GM23248 (cell line): ENCODE data around the gene LAPTM4A. TPM values are rescaled to one million over a fixed set of nuclear protein-coding genes. Genes with fewer than 3 reads are reported as not detected.

Source experiments
- DNase-seq: peaks from one replicate; pipeline ENCODE4 v3.0.0-alpha.2; 2015
- H2AFZ ChIP-seq: fragments of 200-600 bp; sonication (generic); 2 replicates; pipeline ENCODE4 v1.6.1; 2016; ENCODE audit warnings: antibody characterized with exemption
- H3F3A ChIP-seq: fragments of 200-600 bp; sonication (generic); 2 replicates; pipeline ENCODE4 v1.6.1; 2016; ENCODE audit warnings: mild to moderate bottlenecking, antibody characterized with exemption, mixed run types; ENCODE audit not compliant: insufficient read depth
- H3K27ac ChIP-seq: fragments of 200-600 bp; sonication (generic); 2 replicates; pipeline ENCODE4 v1.5.1; 2016; ENCODE audit warnings: mild to moderate bottlenecking
- H3K27me3 ChIP-seq: fragments of 200-600 bp; sonication (generic); replicated peaks from 2 replicates; pipeline ENCODE4 v1.6.1; 2016; ENCODE audit warnings: mild to moderate bottlenecking; ENCODE audit not compliant: insufficient read depth
- H3K36me3 ChIP-seq: fragments of 200-600 bp; sonication (generic); 2 replicates; pipeline ENCODE4 v1.6.1; 2016; ENCODE audit warnings: low read depth, mild to moderate bottlenecking
- H3K4me1 ChIP-seq: fragments of 200-600 bp; sonication (generic); 2 replicates; pipeline ENCODE4 v1.6.1; 2016; ENCODE audit warnings: mild to moderate bottlenecking; ENCODE audit not compliant: insufficient read depth
- H3K4me2 ChIP-seq: fragments of 200-600 bp; sonication (generic); one replicate; pipeline ENCODE4 v1.6.1; 2016; ENCODE audit warnings: mild to moderate bottlenecking; ENCODE audit not compliant: unreplicated experiment
- H3K4me3 ChIP-seq: fragments of 200-600 bp; sonication (generic); 2 replicates; pipeline ENCODE4 v1.5.1; 2016; ENCODE audit warnings: mild to moderate bottlenecking
- H3K79me2 ChIP-seq: fragments of 200-600 bp; sonication (generic); 2 replicates; pipeline ENCODE4 v1.6.1; 2016; ENCODE audit warnings: mild to moderate bottlenecking; ENCODE audit not compliant: insufficient read depth
- H3K9ac ChIP-seq: fragments of 200-600 bp; sonication (generic); 2 replicates; pipeline ENCODE4 v1.6.1; 2016; ENCODE audit warnings: mild to moderate bottlenecking
- H3K9me2 ChIP-seq: fragments of 200-600 bp; sonication (generic); 2 replicates; pipeline ENCODE4 v1.6.1; 2016; ENCODE audit warnings: mixed run types, mild to moderate bottlenecking, moderate library complexity; ENCODE audit not compliant: insufficient read depth
- H3K9me3 ChIP-seq: fragments of 200-600 bp; sonication (generic); one replicate; pipeline ENCODE4 v1.6.1; 2017; ENCODE audit warnings: low read depth
- H4K20me1 ChIP-seq: fragments of 200-600 bp; sonication (generic); 2 replicates; pipeline ENCODE4 v1.6.0; 2016; ENCODE audit not compliant: insufficient read depth
- EZH2 ChIP-seq: fragments of 200-600 bp; sonication (generic); IDR thresholded peaks from 2 replicates; pipeline ENCODE4 v1.6.1; 2018; ENCODE audit warnings: antibody characterized with exemption, mild to moderate bottlenecking; ENCODE audit not compliant: insufficient read depth, poor library complexity, severe bottlenecking
- EZH2phosphoT487 ChIP-seq: fragments of 200-600 bp; sonication (generic); IDR thresholded peaks from 2 replicates; pipeline ENCODE4 v1.6.1; 2018; ENCODE audit warnings: antibody characterized with exemption, moderate library complexity, mild to moderate bottlenecking, low read depth; ENCODE audit not compliant: insufficient read depth
- WGBS, 2 experiments: methylation state at CpG; one replicate each; pipeline ENCODE4 v1.1.6; 2015 to 2017; ENCODE audit warnings: low lambda C conversion rate in 2 of 2, low coverage in 1 of 2; ENCODE audit errors: missing lambda C conversion rate in 2 of 2; 5-methylcytosine and 5-hydroxymethylcytosine counted together
- in situ Hi-C: fragments of 300-500 bp; cut with MboI; formaldehyde crosslinking; loops from 2 replicates; pipeline ENCODE4 v1.15.0; 2020
- polyA plus RNA-seq: library from polyadenylated mRNA; unstranded; fragments of >200 nt; fragmentation: Nextera tagmentation; extraction: Ambion mirVana; gene quantifications from 2 replicates; pipeline ENCODE4 v1.2.1, GENCODE V29; 2016
- total RNA-seq: library from RNA; depleted of rRNA; stranded (reverse); fragments of >200 nt; shearing (Covaris generic); gene quantifications from 2 replicates; pipeline ENCODE4 v1.2.3, GENCODE V29; 2014

LAPTM4A gene
- total and polyA plus RNA-seq, 2 experiments from 2014 or later = 363 to 752 TPM

DNA sequence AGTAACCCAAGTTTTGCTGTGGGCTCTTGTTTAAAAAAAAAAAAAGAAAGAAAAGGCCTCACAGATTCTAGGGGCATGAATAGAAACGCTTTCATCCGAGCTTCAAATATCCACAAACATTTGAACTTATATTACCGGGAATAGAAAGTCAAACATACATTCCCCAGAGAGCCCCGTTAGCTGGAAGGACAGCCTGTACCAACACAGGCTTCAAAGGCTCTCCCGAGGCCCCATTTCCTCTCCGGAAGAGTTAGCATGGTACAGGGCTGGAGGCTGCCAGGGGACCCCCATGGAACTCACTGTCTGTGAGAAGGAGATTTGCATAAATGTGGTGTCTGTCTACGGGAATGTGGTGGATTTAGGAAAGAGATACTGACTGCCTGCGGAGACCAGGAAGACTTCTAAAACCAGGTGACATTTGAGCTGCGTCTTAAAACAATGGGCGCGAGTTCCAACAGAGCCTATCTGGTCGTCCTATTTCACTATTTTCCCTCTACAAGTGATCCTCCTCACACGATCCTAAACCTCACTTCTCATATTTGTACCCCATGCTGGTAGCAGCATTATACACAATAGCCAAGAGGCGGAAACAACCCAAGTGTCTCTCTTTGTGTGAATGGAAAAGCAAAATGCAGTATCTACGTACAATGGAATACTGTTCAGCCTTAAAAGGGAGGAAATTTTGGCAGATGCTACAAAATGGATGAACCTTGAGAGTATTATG lies 38.1 kb downstream of the LAPTM4A start:
- Histone ChIP-seq H3F3A (no peaks in the 10 kb centered on the region), H3K9me2 (no peaks in the 10 kb centered on the region), H3K79me2 (no peaks in the 10 kb centered on the region), H3K36me3 (no peaks in the 10 kb centered on the region), H3K27me3 (peaks cover 5% of the 10 kb centered on the region; the same call in 1 of the 2 replicates), H3K27ac (no peak overlapping the region), H4K20me1 (no peaks in the 10 kb centered on the region), H3K4me2 (peak overlapping the region; percentile 86), H3K4me3 (peak overlapping the region; percentile 70), H2AFZ (peak overlapping the region; percentile 95), H3K9ac (peak overlapping the region; percentile 71), H3K9me3 (no peaks in the 10 kb centered on the region), H3K4me1 (no peaks in the 10 kb centered on the region)
- no peak for DNase-seq
- in situ Hi-C loops = loop anchor here (5.0 kb wide), 1 partner anchor 79 kb away; no protein-coding TSS in a partner anchor
- 73 to 75% methylated on average over 15 of the region's 15 CpGs for WGBS, 2 experiments
- no peak for TF ChIP-seq EZH2phosphoT487
- no peak for TF ChIP-seq EZH2

DNA sequence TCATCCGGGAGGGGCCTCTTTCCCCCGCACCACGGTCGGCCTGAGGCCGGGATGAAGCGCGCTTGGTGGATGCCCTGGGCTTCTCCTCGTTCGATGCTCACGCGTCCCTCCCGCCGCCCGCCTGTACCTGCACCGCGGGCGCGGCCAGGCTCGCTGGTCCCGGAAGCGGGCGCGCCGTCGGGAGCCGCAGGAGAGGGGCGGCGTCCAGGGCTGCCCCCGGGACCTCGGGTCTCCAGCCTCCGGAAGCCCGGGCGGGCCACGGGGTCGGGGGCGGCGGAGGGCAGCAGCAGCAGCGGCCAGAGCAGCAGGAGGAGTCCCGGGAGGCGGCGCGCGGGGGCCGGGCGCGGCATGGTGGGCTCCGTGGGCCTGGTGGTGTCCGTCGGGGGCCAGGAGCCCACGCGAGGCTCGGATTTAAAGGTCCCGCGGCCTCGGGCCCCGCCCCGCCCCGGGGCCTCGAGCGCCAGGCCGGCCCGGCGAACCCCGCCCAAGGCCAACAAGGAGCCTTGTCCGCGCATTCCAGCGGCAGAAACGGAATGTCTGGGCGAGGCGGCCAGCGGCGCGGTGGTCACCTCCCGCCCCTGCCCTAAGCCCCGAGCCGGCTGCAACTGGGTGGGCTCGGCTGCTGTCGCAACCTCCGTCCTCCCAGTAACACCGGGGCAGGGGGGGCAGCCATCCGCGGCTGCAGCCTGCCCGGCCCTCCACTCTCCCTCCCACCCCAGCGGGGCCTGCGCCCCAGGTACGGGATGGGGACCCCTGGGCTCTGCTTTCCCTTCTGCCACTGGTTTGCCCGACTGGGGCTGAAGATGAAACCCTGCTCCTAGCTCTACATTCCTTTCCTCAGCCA lies 38.9 kb downstream of the LAPTM4A start, which contains the start of gene MATN3:
MATN3 (minus strand) TSS at position 387 of the 844 bp plus-strand sequence; CDS start at position 350, 37 bp downstream.
- Histone ChIP-seq H3K9me2 (no peaks in the 10 kb centered on the region), H3K79me2 (no peaks in the 10 kb centered on the region), H3K36me3 (no peaks in the 10 kb centered on the region), H3K27me3 (peaks cover 5% of the 10 kb centered on the region; the same call in 1 of the 2 replicates), H3K27ac (no peak within 1 kb of the TSS), H2AFZ (peak within 1 kb of the TSS; percentile 95), H3K4me3 (peak within 1 kb of the TSS; percentile 70), H3K9me3 (no peaks in the 10 kb centered on the region), H3K4me2 (peak within 1 kb of the TSS; percentile 86), H3F3A (no peaks in the 10 kb centered on the region), H3K9ac (peak within 1 kb of the TSS; percentile 71), H3K4me1 (no peaks in the 10 kb centered on the region), H4K20me1 (no peaks in the 10 kb centered on the region)
- in situ Hi-C loops = loop anchor here (5.0 kb wide), 1 partner anchor 80 kb away; no protein-coding TSS in a partner anchor
- 1 to 4% methylated on average over 47 to 76 of the region's 87 CpGs for WGBS, 2 experiments
- peak; percentile 65 for DNase-seq
- TF ChIP-seq EZH2 = no peak

DNA sequence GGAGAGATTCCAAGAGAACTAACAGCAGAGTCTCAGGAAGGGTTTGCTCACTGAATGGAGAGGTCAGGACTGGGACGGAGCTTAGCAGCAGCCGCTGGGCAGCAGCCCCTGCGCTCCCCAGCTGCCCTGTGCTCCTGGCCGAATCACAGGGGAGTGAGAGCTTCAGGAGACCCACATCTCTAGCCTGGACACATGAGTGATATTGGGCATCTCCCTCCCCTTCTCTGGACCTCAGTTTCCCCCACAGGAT lies 39.5 kb downstream of the LAPTM4A start:
- Histone ChIP-seq H3K9ac (no peak overlapping the region; the same call in 1 of the 2 replicates), H3K9me3 (no peaks in the 10 kb centered on the region), H3K79me2 (no peaks in the 10 kb centered on the region), H3K27ac (no peak overlapping the region), H3K9me2 (no peaks in the 10 kb centered on the region), H3K4me2 (peak overlapping the region; percentile 86), H3K27me3 (peaks cover 5% of the 10 kb centered on the region; the same call in 1 of the 2 replicates), H3K4me1 (no peaks in the 10 kb centered on the region), H3K36me3 (no peaks in the 10 kb centered on the region), H2AFZ (peak overlapping the region; percentile 95), H3F3A (no peaks in the 10 kb centered on the region), H3K4me3 (peak overlapping the region; percentile 70), H4K20me1 (no peaks in the 10 kb centered on the region)
- no peak for DNase-seq
- in situ Hi-C loops = loop anchor here (5.0 kb wide), 1 partner anchor 80 kb away; no protein-coding TSS in a partner anchor
- TF ChIP-seq EZH2 (peak; percentile 43), EZH2phosphoT487 (no peak)
- 38 to 46% methylated on average over 4 of the region's 4 CpGs for WGBS, 2 experiments

DNA sequence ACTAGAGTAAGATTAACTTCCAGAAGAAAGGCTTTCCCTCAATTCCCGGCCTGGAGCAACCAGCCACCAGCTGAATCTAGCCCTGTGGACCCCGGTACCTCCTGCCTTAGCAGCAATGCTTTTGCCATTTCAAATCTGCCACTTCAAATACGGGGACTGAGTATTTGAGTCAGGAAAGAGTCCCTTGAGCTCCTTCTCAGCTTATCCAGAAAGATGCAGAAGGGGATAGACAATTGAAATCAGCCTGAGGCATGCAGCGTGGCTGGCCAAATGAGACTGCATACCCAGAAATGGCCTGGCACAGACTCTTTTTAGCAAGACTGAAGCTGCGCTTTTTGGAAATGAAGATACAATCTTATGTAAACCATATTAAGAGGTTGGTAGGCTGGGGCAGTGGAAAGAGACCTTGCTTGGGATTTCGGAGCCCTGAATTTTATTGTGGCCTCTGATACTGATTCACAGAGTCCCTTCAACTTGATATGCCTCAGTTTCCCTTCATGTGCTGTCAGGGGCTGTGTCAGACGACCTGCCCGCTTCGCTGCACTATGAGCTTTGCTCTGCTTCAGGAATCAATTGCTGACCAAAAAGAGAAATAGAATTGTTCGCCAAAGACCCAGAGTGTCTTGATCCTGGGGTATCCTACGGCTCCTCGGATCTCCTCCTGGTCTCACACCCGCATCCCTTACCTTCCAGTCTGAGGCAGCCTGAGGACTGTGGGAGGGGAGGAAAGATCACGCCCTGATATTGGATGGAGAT lies 40.0 kb downstream of the LAPTM4A start:
- TF ChIP-seq EZH2 (no peak), EZH2phosphoT487 (no peak)
- H3K4me3 ChIP-seq = no peak overlapping the region
- in situ Hi-C loops = loop anchor here (5.0 kb wide), 1 partner anchor 81 kb away; no protein-coding TSS in a partner anchor
- no peak overlapping the region for H3K9ac ChIP-seq
- H4K20me1 ChIP-seq = no peaks in the 10 kb centered on the region
- no peak overlapping the region for H3K4me2 ChIP-seq
- H3K4me1 ChIP-seq = no peaks in the 10 kb centered on the region
- 95% methylated on average over 14 of the region's 14 CpGs for WGBS, 2 experiments
- H3K9me3 ChIP-seq = no peaks in the 10 kb centered on the region
- no peaks in the 10 kb centered on the region for H3K79me2 ChIP-seq
- H3K27me3 ChIP-seq = peaks cover 5% of the 10 kb centered on the region; the same call in 1 of the 2 replicates
- no peaks in the 10 kb centered on the region for H3K36me3 ChIP-seq
- DNase-seq = no peak
- H2AFZ ChIP-seq = no peak overlapping the region; the same call in 1 of the 2 replicates
- H3K27ac ChIP-seq = no peak overlapping the region
- H3K9me2 ChIP-seq = no peaks in the 10 kb centered on the region
- H3F3A ChIP-seq = no peaks in the 10 kb centered on the region
